ENCODE results near the gene MID1. TPM values are rescaled to one million over a fixed set of nuclear protein-coding genes. Genes with fewer than 3 reads are reported as not detected.

Gene MID1, protein sequence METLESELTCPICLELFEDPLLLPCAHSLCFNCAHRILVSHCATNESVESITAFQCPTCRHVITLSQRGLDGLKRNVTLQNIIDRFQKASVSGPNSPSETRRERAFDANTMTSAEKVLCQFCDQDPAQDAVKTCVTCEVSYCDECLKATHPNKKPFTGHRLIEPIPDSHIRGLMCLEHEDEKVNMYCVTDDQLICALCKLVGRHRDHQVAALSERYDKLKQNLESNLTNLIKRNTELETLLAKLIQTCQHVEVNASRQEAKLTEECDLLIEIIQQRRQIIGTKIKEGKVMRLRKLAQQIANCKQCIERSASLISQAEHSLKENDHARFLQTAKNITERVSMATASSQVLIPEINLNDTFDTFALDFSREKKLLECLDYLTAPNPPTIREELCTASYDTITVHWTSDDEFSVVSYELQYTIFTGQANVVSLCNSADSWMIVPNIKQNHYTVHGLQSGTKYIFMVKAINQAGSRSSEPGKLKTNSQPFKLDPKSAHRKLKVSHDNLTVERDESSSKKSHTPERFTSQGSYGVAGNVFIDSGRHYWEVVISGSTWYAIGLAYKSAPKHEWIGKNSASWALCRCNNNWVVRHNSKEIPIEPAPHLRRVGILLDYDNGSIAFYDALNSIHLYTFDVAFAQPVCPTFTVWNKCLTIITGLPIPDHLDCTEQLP
- total RNA-seq = 47.1 and 48.1 TPM in 2 replicates
- long read RNA-seq, full-length matches to known transcripts = 39 of 99 reads
- long read RNA-seq, partial matches to known transcripts = 28 of 99 reads
- long read RNA-seq, other reads (novel, unspliced or antisense) = 32 of 99 reads

DNA sequence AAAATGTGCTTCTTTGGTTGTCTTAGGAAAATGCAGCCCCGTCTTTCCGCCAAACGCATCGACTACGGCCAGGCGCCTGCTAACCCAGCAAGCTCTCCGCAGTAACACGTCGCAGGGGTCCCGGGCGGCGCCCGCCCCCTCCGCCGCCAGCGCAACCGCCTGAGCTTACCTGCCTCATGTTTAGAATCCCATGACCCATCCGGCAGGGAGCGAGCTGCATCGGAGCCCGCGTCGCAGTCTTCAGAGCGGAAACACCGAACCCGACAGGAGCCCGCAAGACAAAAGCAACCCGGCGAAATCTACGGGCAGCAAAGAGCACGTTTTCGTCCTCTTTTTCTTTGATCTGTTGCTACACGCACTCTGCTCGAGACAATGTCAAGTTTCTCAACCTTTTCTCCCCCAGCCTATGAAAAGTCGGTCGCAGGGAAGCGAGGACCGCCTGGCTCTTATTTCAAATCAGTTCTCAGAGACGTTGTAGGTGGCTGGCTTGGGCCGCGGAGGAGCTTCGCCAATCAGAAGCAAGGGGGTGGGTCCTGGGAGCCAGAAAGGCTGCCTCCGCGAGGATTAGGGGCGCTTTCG lies at the start of gene MID1:
Gene MID1, minus strand, starts transcription at position 465 of the 579 bp plus-strand sequence. CDS start 53,038 bp downstream, outside the sequence.
- DNase-seq (ENCODE audit: low read depth, low spot score) = peak; percentile 46
- H3K4me1 Mint-ChIP-seq = peaks cover 55% of the 10 kb centered on the region
- no peaks in the 10 kb centered on the region for H3K27me3 Mint-ChIP-seq (ENCODE audit: low read depth)
- H3K9me3 Mint-ChIP-seq = no peaks in the 10 kb centered on the region
- no peaks in the 10 kb centered on the region for H3K36me3 Mint-ChIP-seq (ENCODE audit: low read depth)
- peak within 1 kb of the TSS; percentile 88 for H3K4me3 Mint-ChIP-seq
- peak within 1 kb of the TSS; percentile 48 for H3K27ac Mint-ChIP-seq (ENCODE audit: unreplicated experiment)
- TF ChIP-seq, protein P1, sequence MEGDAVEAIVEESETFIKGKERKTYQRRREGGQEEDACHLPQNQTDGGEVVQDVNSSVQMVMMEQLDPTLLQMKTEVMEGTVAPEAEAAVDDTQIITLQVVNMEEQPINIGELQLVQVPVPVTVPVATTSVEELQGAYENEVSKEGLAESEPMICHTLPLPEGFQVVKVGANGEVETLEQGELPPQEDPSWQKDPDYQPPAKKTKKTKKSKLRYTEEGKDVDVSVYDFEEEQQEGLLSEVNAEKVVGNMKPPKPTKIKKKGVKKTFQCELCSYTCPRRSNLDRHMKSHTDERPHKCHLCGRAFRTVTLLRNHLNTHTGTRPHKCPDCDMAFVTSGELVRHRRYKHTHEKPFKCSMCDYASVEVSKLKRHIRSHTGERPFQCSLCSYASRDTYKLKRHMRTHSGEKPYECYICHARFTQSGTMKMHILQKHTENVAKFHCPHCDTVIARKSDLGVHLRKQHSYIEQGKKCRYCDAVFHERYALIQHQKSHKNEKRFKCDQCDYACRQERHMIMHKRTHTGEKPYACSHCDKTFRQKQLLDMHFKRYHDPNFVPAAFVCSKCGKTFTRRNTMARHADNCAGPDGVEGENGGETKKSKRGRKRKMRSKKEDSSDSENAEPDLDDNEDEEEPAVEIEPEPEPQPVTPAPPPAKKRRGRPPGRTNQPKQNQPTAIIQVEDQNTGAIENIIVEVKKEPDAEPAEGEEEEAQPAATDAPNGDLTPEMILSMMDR (conservative IDR thresholded peaks at IDR 0.05) = no peak

DNA sequence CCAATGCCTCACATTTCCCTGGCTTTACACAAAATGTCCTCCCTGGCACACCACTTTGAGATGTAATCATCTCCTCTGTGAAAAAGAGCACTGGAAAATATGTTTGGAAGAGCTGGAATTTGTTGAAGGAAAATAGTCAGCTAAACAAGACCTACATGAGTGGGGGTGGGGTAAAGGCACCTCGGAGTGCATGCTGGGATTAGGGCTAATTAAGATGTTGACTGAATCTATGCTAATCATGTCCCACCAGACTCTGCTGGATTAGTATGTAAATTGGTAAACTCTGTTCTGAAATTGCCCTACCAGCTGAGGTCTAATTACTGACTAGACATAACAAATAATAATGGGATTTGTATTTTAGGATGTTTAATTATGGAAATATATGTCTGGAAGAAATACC lies 46.8 kb upstream of the MID1 start:
- no peaks in the 10 kb centered on the region for H3K27me3 Mint-ChIP-seq (ENCODE audit: low read depth)

DNA sequence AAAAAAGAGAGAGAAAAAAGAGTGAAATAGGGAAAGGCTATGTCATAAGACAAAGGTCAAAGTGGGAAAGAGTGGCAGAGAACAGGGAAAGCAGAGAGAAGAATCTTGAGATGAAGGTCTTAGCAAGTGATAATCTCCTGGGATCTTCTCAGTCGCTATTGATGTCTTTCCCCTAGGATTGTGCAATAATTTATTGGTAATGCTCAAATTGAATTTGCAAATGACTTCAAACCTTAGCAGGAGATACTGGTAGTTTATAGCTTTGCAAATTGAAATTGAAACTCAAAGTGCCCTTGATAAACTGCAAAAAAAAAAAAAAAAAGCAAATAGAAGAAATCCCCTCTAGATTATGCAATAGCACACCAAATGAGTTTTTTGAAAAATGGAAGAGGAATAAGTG lies 45.7 kb upstream of the MID1 start:
- no peak for DNase-seq (ENCODE audit: low read depth, low spot score)
- Mint-ChIP-seq H3K27ac (ENCODE audit: unreplicated experiment) (no peak overlapping the region), H3K27me3 (ENCODE audit: low read depth) (no peaks in the 10 kb centered on the region), H3K36me3 (ENCODE audit: low read depth) (peaks cover 16% of the 10 kb centered on the region), H3K9me3 (peaks cover 6% of the 10 kb centered on the region), H3K4me1 (peaks cover 33% of the 10 kb centered on the region), H3K4me3 (no peak overlapping the region)
- TF ChIP-seq, protein P1 (conservative IDR thresholded peaks at IDR 0.05) = no peak

More for the DNA sequence above, 46.8 kb upstream of the MID1 start:
- TF ChIP-seq, protein P1 (conservative IDR thresholded peaks at IDR 0.05) = no peak
- Mint-ChIP-seq H3K9me3 (peaks cover 6% of the 10 kb centered on the region), H3K27ac (ENCODE audit: unreplicated experiment) (no peak overlapping the region), H3K4me1 (peaks cover 33% of the 10 kb centered on the region), H3K36me3 (ENCODE audit: low read depth) (peaks cover 20% of the 10 kb centered on the region), H3K4me3 (no peak overlapping the region)
- DNase-seq (ENCODE audit: low read depth, low spot score) = no peak

DNA sequence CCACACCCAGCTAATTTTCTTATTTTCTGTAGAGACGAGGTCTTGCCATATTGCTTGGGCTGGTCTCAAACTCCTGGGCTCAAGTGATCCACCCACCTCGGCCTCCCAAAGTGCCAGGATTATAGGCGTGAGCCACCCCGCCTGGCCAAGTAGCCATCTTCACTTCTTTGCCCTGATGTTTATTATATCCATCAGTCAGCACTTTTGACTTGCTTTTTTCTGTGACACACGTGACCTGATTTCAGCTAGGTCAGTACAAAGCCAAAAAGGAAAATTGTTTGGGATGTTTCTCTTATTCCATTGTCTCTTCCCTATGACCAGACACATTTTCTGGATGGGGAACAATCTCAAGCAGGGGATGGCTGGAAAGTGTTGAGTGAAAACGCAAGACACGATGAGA lies 45.3 kb upstream of the MID1 start:
- Mint-ChIP-seq H3K4me3 (no peak overlapping the region), H3K27ac (ENCODE audit: unreplicated experiment) (no peak overlapping the region), H3K9me3 (peaks cover 6% of the 10 kb centered on the region), H3K4me1 (peaks cover 33% of the 10 kb centered on the region), H3K36me3 (ENCODE audit: low read depth) (peaks cover 12% of the 10 kb centered on the region), H3K27me3 (ENCODE audit: low read depth) (no peaks in the 10 kb centered on the region)
- TF ChIP-seq, protein P1 (conservative IDR thresholded peaks at IDR 0.05) = no peak
- DNase-seq (ENCODE audit: low read depth, low spot score) = no peak

DNA sequence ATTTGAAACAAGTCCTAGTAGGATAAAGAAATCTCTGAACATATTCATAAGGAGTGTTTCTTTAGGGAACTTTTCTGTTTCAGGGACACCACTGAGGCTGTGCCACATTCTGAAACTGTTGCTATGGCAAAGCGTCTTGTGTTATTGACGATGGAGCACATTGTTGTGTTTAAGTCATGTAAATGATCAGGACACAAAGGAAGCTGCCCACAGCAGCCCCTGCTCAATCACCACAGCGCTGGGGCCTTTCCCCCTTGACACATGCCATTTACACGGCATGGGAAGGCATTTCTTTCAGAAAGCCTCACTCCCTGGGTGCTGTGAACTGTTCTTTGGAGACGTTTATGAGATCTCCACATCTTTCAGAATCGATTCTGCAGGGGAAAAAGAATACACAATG lies 39.8 kb upstream of the MID1 start:
- TF ChIP-seq, protein P1 (conservative IDR thresholded peaks at IDR 0.05) = no peak
- H3K9me3 Mint-ChIP-seq = peaks cover 5% of the 10 kb centered on the region
- H3K36me3 Mint-ChIP-seq (ENCODE audit: low read depth) = peaks cover 7% of the 10 kb centered on the region
- H3K27ac Mint-ChIP-seq (ENCODE audit: unreplicated experiment) = peak overlapping the region; percentile 90
- no peaks in the 10 kb centered on the region for H3K27me3 Mint-ChIP-seq (ENCODE audit: low read depth)
- peak overlapping the region; percentile 66 for H3K4me3 Mint-ChIP-seq
- DNase-seq (ENCODE audit: low read depth, low spot score) = peak; percentile 19
- H3K4me1 Mint-ChIP-seq = peaks cover 38% of the 10 kb centered on the region

Data from neural crest cell (in vitro differentiated cells).